Panc1 (cell line): ENCODE measurements around the gene GIPC3. TPM values are rescaled to one million over a fixed set of nuclear protein-coding genes. Genes with fewer than 3 reads are reported as not detected.

Source experiments
- ATAC-seq: fragments of 200-7000 bp; cut with Tn5 transposase; 2 replicates; pipeline ENCODE4 v1.9.1; 2020; ENCODE audit warnings: mild to moderate bottlenecking, moderate library complexity
- BruUV-seq: library from RNA; stranded (reverse); fragments of 400-500 nt; replicated peaks from 2 replicates; lab custom pipeline; 2021; lab: Mats Ljungman, UMichigan
- CTCF ChIA-PET: fragments of 300-600 bp; sonication (Branson Sonifier 250); formaldehyde crosslinking; loops from one replicate; lab custom pipeline; 2022; ENCODE audit warnings: antibody characterized with exemption; lab: Charles Lee
- POLR2A ChIA-PET: fragments of 300-600 bp; sonication (Branson Sonifier 250); formaldehyde crosslinking; loops from one replicate; lab custom pipeline; 2022; ENCODE audit warnings: antibody characterized with exemption; lab: Charles Lee
- DNase-seq: peaks from one replicate; pipeline ENCODE4 v3.0.0-alpha.2; 2010; ENCODE audit warnings: low read depth, low spot score
- H3K27ac ChIP-seq: 2 replicates; pipeline ENCODE4 v1.5.1; 2011; ENCODE audit warnings: mild to moderate bottlenecking, low read length, inconsistent platforms
- H3K27me3 ChIP-seq: fragments of 200-500 bp; sonication (Bioruptor generic); 2 replicates; pipeline ENCODE4 v1.6.0; 2014; ENCODE audit warnings: low read length, inconsistent platforms; ENCODE audit not compliant: control insufficient read depth, insufficient read depth
- H3K36me3 ChIP-seq: fragments of 200-500 bp; sonication (Bioruptor generic); 2 replicates; pipeline ENCODE4 v1.5.1; 2014; ENCODE audit warnings: inconsistent platforms, mild to moderate bottlenecking, low read length, moderate library complexity; ENCODE audit not compliant: control insufficient read depth, insufficient read depth
- H3K4me1 ChIP-seq: 2 replicates; pipeline ENCODE4 v1.5.1; 2011; ENCODE audit warnings: inconsistent platforms, mild to moderate bottlenecking, low read length, moderate library complexity; ENCODE audit not compliant: control insufficient read depth, insufficient read depth
- H3K4me3 ChIP-seq, 2 experiments: 2 replicates each; pipeline ENCODE4 v1.5.1; 2011 to 2012; ENCODE audit warnings: low read depth in 2 of 2, low read length in 2 of 2, mild to moderate bottlenecking in 2 of 2, inconsistent platforms in 1 of 2, moderate library complexity in 1 of 2
- H3K9me3 ChIP-seq: fragments of 200-500 bp; sonication (Bioruptor generic); 2 replicates; pipeline ENCODE4 v1.5.1; 2014; ENCODE audit warnings: low read depth, mild to moderate bottlenecking, inconsistent platforms, low read length, moderate library complexity; ENCODE audit not compliant: control insufficient read depth, insufficient read depth
- POLR2AphosphoS5 ChIP-seq: IDR thresholded peaks from 2 replicates; pipeline ENCODE4 v1.6.1; 2012; ENCODE audit warnings: mild to moderate bottlenecking, low read depth, low read length, moderate library complexity
- SIN3A ChIP-seq: IDR thresholded peaks from 2 replicates; pipeline ENCODE4 v1.6.1; 2012; ENCODE audit warnings: low read depth, mild to moderate bottlenecking, low read length, moderate library complexity, borderline replicate concordance; ENCODE audit not compliant: insufficient read depth
- TCF7L2 ChIP-seq: IDR thresholded peaks from 2 replicates; pipeline ENCODE4 v1.6.1; 2011; ENCODE audit warnings: mild to moderate bottlenecking, low read depth, low read length, inconsistent platforms
- in situ Hi-C: cut with HindIII; loops from 2 replicates; pipeline ENCODE4 v1.10.0; 2016; ENCODE audit warnings: low sequenced_read_pairs, low pct_unique_long_range_greater_than_20kb
- intact Hi-C: fragments of 100-400 bp; cut with micrococcal nuclease; formaldehyde crosslinking; loops from one replicate; pipeline ENCODE4 v1.10.0; 2022; ENCODE audit not compliant: unreplicated experiment
- total RNA-seq: library from RNA; stranded (reverse); gene quantifications from one replicate; pipeline ENCODE4 v1.2.1, GENCODE V29; 2021; ENCODE audit not compliant: unreplicated experiment
- TF ChIP-seq, protein P1 (sequence below): fragments of 450-650 bp; IDR thresholded peaks from 2 replicates; pipeline ENCODE4 v1.5.1; 2017; ENCODE audit warnings: mild to moderate bottlenecking
- TF ChIP-seq, protein P2 (sequence below), 2 experiments: IDR thresholded peaks; 2 replicates each; pipeline ENCODE4 v1.6.1; 2011 to 2012; ENCODE audit warnings: low read depth in 2 of 2, control low read depth in 1 of 2, low read length in 1 of 2, mild to moderate bottlenecking in 1 of 2, moderate library complexity in 1 of 2; ENCODE audit not compliant: insufficient read depth in 1 of 2

Gene GIPC3
- total RNA-seq, 1 experiment from 2014 or later: 0.92 TPM

DNA sequence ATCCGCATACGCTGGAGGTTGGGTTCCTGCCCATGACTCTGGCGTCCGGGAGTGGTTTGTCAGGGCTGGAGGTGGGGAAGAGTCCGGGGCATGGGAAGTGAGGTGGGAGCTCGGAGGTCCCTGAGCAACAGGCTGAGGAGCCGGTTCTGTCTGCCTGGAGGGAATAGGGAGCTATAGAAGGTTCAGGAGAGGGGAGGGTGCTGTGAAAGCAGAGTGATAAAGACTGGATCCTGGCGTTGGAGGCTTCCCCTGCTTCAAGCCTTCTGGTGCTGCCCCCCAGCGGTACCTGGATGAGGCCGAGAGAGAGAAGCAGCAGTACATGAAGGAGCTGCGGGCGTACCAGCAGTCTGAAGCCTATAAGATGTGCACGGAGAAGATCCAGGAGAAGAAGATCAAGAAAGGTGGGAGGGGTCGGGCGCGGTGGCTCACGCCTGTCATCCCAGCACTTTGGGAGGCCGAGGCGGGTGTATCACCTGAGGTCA is 10.0 kb upstream of the GIPC3 start:
- Histone ChIP-seq H3K9me3 (no peaks in the 10 kb centered on the region), H3K4me3 (no peak overlapping the region), H3K4me1 (peaks cover 4% of the 10 kb centered on the region; the same call in 1 of the 2 replicates), H3K36me3 (peaks cover 4% of the 10 kb centered on the region; the same call in 1 of the 2 replicates), H3K27me3 (no peaks in the 10 kb centered on the region), H3K27ac (no peak overlapping the region)
- ChIA-PET POLR2A (interaction anchor here (0.7 kb wide), 1 partner anchor 168 kb away, joined by 7 read pairs; no protein-coding TSS in a partner anchor), CTCF (no interaction called here)
- BruUV-seq: no TSS peak
- TF ChIP-seq TCF7L2: no peak
- TF ChIP-seq POLR2AphosphoS5: no peak
- TF ChIP-seq, protein P1, sequence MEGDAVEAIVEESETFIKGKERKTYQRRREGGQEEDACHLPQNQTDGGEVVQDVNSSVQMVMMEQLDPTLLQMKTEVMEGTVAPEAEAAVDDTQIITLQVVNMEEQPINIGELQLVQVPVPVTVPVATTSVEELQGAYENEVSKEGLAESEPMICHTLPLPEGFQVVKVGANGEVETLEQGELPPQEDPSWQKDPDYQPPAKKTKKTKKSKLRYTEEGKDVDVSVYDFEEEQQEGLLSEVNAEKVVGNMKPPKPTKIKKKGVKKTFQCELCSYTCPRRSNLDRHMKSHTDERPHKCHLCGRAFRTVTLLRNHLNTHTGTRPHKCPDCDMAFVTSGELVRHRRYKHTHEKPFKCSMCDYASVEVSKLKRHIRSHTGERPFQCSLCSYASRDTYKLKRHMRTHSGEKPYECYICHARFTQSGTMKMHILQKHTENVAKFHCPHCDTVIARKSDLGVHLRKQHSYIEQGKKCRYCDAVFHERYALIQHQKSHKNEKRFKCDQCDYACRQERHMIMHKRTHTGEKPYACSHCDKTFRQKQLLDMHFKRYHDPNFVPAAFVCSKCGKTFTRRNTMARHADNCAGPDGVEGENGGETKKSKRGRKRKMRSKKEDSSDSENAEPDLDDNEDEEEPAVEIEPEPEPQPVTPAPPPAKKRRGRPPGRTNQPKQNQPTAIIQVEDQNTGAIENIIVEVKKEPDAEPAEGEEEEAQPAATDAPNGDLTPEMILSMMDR: peak; percentile 75; the same call in 1 of the 2 replicates
- TF ChIP-seq SIN3A: no peak
- TF ChIP-seq, protein P2, sequence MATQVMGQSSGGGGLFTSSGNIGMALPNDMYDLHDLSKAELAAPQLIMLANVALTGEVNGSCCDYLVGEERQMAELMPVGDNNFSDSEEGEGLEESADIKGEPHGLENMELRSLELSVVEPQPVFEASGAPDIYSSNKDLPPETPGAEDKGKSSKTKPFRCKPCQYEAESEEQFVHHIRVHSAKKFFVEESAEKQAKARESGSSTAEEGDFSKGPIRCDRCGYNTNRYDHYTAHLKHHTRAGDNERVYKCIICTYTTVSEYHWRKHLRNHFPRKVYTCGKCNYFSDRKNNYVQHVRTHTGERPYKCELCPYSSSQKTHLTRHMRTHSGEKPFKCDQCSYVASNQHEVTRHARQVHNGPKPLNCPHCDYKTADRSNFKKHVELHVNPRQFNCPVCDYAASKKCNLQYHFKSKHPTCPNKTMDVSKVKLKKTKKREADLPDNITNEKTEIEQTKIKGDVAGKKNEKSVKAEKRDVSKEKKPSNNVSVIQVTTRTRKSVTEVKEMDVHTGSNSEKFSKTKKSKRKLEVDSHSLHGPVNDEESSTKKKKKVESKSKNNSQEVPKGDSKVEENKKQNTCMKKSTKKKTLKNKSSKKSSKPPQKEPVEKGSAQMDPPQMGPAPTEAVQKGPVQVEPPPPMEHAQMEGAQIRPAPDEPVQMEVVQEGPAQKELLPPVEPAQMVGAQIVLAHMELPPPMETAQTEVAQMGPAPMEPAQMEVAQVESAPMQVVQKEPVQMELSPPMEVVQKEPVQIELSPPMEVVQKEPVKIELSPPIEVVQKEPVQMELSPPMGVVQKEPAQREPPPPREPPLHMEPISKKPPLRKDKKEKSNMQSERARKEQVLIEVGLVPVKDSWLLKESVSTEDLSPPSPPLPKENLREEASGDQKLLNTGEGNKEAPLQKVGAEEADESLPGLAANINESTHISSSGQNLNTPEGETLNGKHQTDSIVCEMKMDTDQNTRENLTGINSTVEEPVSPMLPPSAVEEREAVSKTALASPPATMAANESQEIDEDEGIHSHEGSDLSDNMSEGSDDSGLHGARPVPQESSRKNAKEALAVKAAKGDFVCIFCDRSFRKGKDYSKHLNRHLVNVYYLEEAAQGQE (IDR thresholded peaks at IDR 0.05; ENCODE audit: insufficient read depth in 1 of 2, low read depth in 2 of 2, low read length in 1 of 2): no peak
- in situ Hi-C loops: no loop called here
- intact Hi-C loops: no loop called here
- DNase-seq: no peak
- ATAC-seq: no peak

DNA sequence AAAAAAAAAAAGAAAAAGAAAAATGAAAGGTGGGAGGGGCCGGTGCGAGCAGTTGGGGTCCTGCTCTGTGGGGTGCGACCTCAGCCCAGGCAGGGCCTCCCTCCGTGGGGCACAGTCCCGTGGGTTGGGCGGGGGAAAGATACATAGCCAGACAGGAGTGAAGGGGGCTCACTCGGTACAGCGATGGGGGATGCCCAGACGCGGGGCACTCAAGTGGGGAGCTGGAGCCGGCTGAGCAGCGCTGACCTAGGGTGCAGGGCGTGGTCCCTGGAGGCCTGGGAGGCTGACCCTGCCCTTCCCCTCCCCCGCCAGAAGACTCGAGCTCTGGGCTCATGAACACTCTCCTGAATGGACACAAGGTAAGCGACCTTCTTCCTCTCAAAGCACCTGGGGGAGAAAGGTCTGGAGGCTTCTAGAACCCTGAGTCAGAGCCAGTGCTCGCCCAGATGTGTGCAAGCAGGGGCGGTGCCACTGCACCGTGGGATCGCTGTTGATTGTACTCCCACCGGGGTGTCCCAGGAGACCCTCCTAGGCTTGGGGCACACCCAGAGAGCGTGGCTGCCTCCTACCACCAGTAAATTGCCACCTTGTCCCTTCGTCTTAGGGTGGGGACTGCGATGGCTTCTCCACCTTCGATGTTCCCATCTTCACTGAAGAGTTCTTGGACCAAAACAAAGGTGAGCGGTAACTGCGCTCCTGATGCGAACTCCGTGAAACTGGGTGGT is 9.2 kb upstream of the GIPC3 start:
- in situ Hi-C loops: no loop called here
- intact Hi-C loops: no loop called here
- no peak overlapping the region for H3K27ac ChIP-seq

More for the DNA sequence above, 9.2 kb upstream of the GIPC3 start:
- no peak for DNase-seq
- TF ChIP-seq SIN3A (no peak), TCF7L2 (no peak), POLR2AphosphoS5 (no peak)
- TF ChIP-seq, protein P2 (IDR thresholded peaks at IDR 0.05; ENCODE audit: insufficient read depth in 1 of 2, low read depth in 2 of 2, low read length in 1 of 2): no peak
- TF ChIP-seq, protein P1: no peak
- Histone ChIP-seq H3K4me3 (no peak overlapping the region), H3K27me3 (no peaks in the 10 kb centered on the region), H3K36me3 (peaks cover 4% of the 10 kb centered on the region; the same call in 1 of the 2 replicates), H3K4me1 (no peaks in the 10 kb centered on the region), H3K9me3 (no peaks in the 10 kb centered on the region)
- BruUV-seq: no TSS peak
- ATAC-seq: no peak
- ChIA-PET CTCF (interaction anchor here (0.5 to 0.6 kb wide), 2 partner anchors 12 to 1191 kb away, joined by 6 to 7 read pairs; no protein-coding TSS in a partner anchor), POLR2A (interaction anchor here (0.7 kb wide), 1 partner anchor 167 kb away, joined by 7 read pairs; no protein-coding TSS in a partner anchor)
